Measurements from ENCODE around the gene BOD1L2. TPM values are rescaled to one million over a fixed set of nuclear protein-coding genes. Genes with fewer than 3 reads are reported as not detected.

The BOD1L2 gene
- total RNA-seq, 2 experiments from 2014 or later = not detected

GRCh38 chr18:57121542-57122112 lies 25.3 kb upstream of the BOD1L2 start:
- ATAC-seq = no peak

DNA sequence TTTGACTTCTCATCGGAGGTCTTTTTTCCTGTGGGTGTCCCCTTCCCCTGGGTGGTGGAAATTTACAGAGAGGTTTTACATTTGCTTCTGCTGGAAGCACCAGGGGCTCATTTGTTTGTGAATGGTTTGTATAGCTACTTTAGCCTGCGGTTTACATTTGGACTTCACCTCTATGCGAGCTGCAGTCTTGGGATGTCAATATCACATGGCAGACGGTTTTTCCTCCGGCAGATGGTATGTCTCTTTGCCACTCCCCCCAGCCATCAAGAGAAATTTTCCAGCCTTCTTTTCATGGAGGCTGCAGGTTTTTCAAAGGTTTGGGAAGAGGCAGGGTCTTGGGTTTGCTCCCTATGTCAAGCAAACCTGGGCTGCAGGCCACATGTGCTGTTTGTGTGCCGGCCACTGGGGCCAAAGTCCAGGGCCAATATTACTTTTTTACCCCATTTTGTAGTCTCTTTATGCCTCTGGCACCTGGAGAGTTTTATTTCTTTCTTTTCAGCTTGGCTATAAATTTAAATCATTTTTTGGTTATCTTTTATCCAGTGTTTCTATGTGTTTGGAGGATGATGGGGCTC lies 23.9 kb upstream of the BOD1L2 start:
- POLR2A ChIA-PET = interaction anchor here (0.7 kb wide), 1 partner anchor 67 kb away, joined by 3 read pairs; no protein-coding TSS in a partner anchor
- no peak for DNase-seq
- H3K4me1 Mint-ChIP-seq (ENCODE audit: low read depth) = no peaks in the 10 kb centered on the region
- ATAC-seq = no peak
- CTCF ChIA-PET = interaction anchor here (1.3 kb wide), 1 partner anchor 122 kb away, joined by 3 read pairs; no protein-coding TSS in a partner anchor
- H3K4me3 Mint-ChIP-seq = no peak overlapping the region
- no peaks in the 10 kb centered on the region for H3K36me3 Mint-ChIP-seq (ENCODE audit: low read depth)
- TF ChIP-seq, protein P1, sequence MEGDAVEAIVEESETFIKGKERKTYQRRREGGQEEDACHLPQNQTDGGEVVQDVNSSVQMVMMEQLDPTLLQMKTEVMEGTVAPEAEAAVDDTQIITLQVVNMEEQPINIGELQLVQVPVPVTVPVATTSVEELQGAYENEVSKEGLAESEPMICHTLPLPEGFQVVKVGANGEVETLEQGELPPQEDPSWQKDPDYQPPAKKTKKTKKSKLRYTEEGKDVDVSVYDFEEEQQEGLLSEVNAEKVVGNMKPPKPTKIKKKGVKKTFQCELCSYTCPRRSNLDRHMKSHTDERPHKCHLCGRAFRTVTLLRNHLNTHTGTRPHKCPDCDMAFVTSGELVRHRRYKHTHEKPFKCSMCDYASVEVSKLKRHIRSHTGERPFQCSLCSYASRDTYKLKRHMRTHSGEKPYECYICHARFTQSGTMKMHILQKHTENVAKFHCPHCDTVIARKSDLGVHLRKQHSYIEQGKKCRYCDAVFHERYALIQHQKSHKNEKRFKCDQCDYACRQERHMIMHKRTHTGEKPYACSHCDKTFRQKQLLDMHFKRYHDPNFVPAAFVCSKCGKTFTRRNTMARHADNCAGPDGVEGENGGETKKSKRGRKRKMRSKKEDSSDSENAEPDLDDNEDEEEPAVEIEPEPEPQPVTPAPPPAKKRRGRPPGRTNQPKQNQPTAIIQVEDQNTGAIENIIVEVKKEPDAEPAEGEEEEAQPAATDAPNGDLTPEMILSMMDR (IDR thresholded peaks at IDR 0.05) = no peak
- H3K27me3 Mint-ChIP-seq = peaks cover 25% of the 10 kb centered on the region
- no peak overlapping the region for H3K27ac Mint-ChIP-seq
- intact Hi-C loops (cut with micrococcal nuclease) = no loop called here
- H3K9me3 Mint-ChIP-seq = no peaks in the 10 kb centered on the region

More at GRCh38 chr18:57121542-57122112, 25.3 kb upstream of the BOD1L2 start:
- Mint-ChIP-seq H3K4me3 (no peak overlapping the region), H3K9me3 (no peaks in the 10 kb centered on the region), H3K27me3 (peaks cover 20% of the 10 kb centered on the region), H3K4me1 (ENCODE audit: low read depth) (no peaks in the 10 kb centered on the region), H3K36me3 (ENCODE audit: low read depth) (no peaks in the 10 kb centered on the region), H3K27ac (no peak overlapping the region)
- intact Hi-C loops (cut with micrococcal nuclease) = no loop called here
- ChIA-PET CTCF (no interaction called here), POLR2A (no interaction called here)
- DNase-seq = no peak
- TF ChIP-seq, protein P1 (IDR thresholded peaks at IDR 0.05) = no peak

DNA sequence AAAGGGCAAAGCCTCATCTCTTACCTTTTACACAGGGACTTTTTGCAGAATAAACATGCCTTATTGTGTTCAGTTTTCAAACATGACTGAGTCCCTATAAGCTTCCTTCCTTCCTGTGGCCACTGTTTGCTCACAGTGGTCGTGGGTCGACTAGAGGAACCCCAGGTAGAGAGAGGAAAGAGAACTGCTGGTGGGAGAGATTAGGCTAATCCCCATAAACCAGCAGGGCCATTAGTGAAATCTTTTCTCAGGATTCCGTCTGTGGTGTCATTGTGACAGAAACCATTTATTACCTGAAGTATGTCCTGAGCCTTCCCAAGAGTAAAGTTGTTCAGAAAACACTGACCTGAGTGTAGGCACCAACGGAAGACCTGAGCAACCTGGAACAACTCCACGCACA lies 21.3 kb upstream of the BOD1L2 start:
- ATAC-seq = no peak
- intact Hi-C loops (cut with micrococcal nuclease) = no loop called here
- H3K4me1 Mint-ChIP-seq (ENCODE audit: low read depth) = no peaks in the 10 kb centered on the region
- DNase-seq = no peak
- no peaks in the 10 kb centered on the region for H3K9me3 Mint-ChIP-seq
- POLR2A ChIA-PET = no interaction called here
- TF ChIP-seq, protein P1 (IDR thresholded peaks at IDR 0.05) = no peak
- no peaks in the 10 kb centered on the region for H3K36me3 Mint-ChIP-seq (ENCODE audit: low read depth)
- H3K27ac Mint-ChIP-seq = no peak overlapping the region
- CTCF ChIA-PET = interaction anchor here (1.9 kb wide), 1 partner anchor 9 kb away, joined by 5 read pairs; no protein-coding TSS in a partner anchor
- H3K27me3 Mint-ChIP-seq = peaks cover 32% of the 10 kb centered on the region
- H3K4me3 Mint-ChIP-seq = no peak overlapping the region

- POLR2A ChIA-PET = interaction anchor here (1.3 kb wide), 1 partner anchor 37 kb away, joined by 3 read pairs; no protein-coding TSS in a partner anchor
- no peaks in the 10 kb centered on the region for H3K4me1 Mint-ChIP-seq (ENCODE audit: low read depth)
- TF ChIP-seq, protein P1 (IDR thresholded peaks at IDR 0.05) = no peak
- peaks cover 16% of the 10 kb centered on the region for H3K27me3 Mint-ChIP-seq
- intact Hi-C loops (cut with micrococcal nuclease) = no loop called here
- H3K4me3 Mint-ChIP-seq = no peak overlapping the region
- DNase-seq = no peak
- H3K36me3 Mint-ChIP-seq (ENCODE audit: low read depth) = no peaks in the 10 kb centered on the region
- H3K27ac Mint-ChIP-seq = no peak overlapping the region
- no peaks in the 10 kb centered on the region for H3K9me3 Mint-ChIP-seq
- no peak for ATAC-seq
- CTCF ChIA-PET = no interaction called here
Observed at GRCh38 chr18:57128220-57128932, 18.5 kb upstream of the BOD1L2 start.

- ATAC-seq (no peak), DNase-seq (no peak)
- TF ChIP-seq, protein P1 (IDR thresholded peaks at IDR 0.05) = no peak
- intact Hi-C loops (cut with micrococcal nuclease) = no loop called here
- ChIA-PET CTCF (no interaction called here), POLR2A (no interaction called here)
- H3K27me3 Mint-ChIP-seq = peaks cover 17% of the 10 kb centered on the region
- no peaks in the 10 kb centered on the region for H3K9me3 Mint-ChIP-seq
- H3K36me3 Mint-ChIP-seq (ENCODE audit: low read depth) = no peaks in the 10 kb centered on the region
- H3K4me3 Mint-ChIP-seq = no peak overlapping the region
- H3K4me1 Mint-ChIP-seq (ENCODE audit: low read depth) = no peaks in the 10 kb centered on the region
- H3K27ac Mint-ChIP-seq = no peak overlapping the region
Observed at GRCh38 chr18:57131101-57131500, 15.8 kb upstream of the BOD1L2 start.
